OCI-LY3 (cell line): Measurements from ENCODE around the gene KLF11.

Source experiments
- EZH2phosphoT487 ChIP-seq: fragments of 200-600 bp; shearing (Covaris generic); IDR thresholded peaks from 2 replicates; pipeline ENCODE4 v1.6.1; 2018; ENCODE audit warnings: antibody characterized with exemption, mixed run types, low read depth
- TF ChIP-seq, protein P1 (sequence below): fragments of 200-600, 300-600 bp; sonication (generic); IDR thresholded peaks from 2 replicates; pipeline ENCODE4 v1.5.1; 2014; ENCODE audit warnings: antibody characterized with exemption, low read length, low read depth

DNA sequence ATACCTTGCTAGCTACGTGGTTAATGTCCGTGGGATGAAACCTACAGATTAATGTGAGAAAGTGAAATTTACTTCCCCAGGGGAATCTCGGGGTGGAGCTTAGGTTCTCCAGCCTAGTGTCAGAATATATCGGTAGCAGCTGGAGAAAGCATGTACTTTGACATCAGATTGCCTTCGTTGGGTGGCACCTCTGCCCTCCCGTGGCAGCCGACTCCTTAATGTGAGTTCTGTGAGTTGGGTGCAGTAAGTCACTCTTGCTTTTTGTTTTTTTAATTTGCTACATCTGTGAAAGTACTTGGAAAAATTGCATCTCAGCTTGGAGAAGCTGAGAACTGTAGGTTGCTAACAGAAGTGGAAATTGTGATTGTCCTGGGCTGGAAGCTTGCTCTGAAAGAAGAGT is 3.6 kb downstream of the KLF11 start:
- TF ChIP-seq, protein P1, sequence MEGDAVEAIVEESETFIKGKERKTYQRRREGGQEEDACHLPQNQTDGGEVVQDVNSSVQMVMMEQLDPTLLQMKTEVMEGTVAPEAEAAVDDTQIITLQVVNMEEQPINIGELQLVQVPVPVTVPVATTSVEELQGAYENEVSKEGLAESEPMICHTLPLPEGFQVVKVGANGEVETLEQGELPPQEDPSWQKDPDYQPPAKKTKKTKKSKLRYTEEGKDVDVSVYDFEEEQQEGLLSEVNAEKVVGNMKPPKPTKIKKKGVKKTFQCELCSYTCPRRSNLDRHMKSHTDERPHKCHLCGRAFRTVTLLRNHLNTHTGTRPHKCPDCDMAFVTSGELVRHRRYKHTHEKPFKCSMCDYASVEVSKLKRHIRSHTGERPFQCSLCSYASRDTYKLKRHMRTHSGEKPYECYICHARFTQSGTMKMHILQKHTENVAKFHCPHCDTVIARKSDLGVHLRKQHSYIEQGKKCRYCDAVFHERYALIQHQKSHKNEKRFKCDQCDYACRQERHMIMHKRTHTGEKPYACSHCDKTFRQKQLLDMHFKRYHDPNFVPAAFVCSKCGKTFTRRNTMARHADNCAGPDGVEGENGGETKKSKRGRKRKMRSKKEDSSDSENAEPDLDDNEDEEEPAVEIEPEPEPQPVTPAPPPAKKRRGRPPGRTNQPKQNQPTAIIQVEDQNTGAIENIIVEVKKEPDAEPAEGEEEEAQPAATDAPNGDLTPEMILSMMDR, result no peak
- no peak for TF ChIP-seq EZH2phosphoT487
